ENCODE data around the gene C16orf74.
A peak's percentile ranks its signal among the peaks of the same experiment; 100 is the strongest.

C16orf74 gene

DNA sequence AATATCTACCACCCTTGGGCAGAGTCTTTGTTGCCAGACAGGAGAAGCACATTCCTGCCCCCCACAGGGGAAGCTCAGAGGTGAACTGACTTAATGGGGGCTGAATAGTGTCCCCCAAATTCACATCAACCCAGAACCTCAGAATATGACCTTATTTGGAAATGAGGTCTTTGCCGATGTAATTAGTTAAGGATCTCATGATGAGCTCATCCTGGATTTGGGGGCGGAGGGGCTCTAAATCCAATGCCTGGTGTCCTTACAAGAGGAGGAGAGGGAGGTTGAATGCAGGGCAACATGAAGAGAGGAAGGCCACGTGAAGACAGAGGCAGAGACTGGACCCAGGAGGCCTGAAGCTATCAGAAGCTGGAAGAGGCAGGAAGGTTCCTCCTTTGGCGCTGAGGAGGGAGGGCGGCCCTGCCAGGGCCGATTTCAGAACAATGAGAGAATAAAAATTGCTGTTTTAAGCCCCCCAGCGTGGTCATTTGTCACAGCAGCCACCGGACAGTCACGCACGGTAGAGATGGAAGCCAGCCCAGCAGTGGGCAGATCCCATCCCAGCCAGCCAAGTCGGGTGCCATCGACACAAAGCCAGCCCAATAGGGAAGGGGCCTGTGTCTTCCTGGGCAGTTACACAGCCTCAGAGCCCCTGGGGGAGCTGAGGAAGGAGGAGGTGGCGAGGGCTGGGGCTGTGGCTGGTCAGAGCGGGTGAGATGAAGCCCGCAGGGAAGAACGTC is 21.3 kb downstream of the C16orf74 start:
- peaks cover 23% of the 10 kb centered on the region for H3K4me1 ChIP-seq (ENCODE audit: control insufficient read depth, insufficient read depth, low read length)
- no peak overlapping the region; the same call in 1 of the 2 replicates for H3K27ac ChIP-seq (ENCODE audit: low read depth, low read length)
- no peaks in the 10 kb centered on the region for H3K27me3 ChIP-seq (ENCODE audit: control insufficient read depth, insufficient read depth, low read length)
- H3K9ac ChIP-seq (ENCODE audit: low read length): peak overlapping the region; percentile 43
- H3K4me3 ChIP-seq (ENCODE audit: low read depth, low read length): no peak overlapping the region
- H3K9me3 ChIP-seq (ENCODE audit: control insufficient read depth, insufficient read depth, low read depth, low read length): no peaks in the 10 kb centered on the region
- H3K36me3 ChIP-seq (ENCODE audit: control insufficient read depth, insufficient read depth, low read length): 0 out of 2 replicates have a peak, but pooled peaks cover 5% of the 10 kb centered on the region

GRCh38 chr16:85728879-85729278 is 22.0 kb downstream of the C16orf74 start:
- Histone ChIP-seq H3K9me3 (ENCODE audit: control insufficient read depth, insufficient read depth, low read depth, low read length) (no peaks in the 10 kb centered on the region), H3K9ac (ENCODE audit: low read length) (peak overlapping the region; percentile 34), H3K27me3 (ENCODE audit: control insufficient read depth, insufficient read depth, low read length) (no peaks in the 10 kb centered on the region), H3K4me1 (ENCODE audit: control insufficient read depth, insufficient read depth, low read length) (peaks cover 16% of the 10 kb centered on the region), H3K4me3 (ENCODE audit: low read depth, low read length) (no peak overlapping the region), H3K36me3 (ENCODE audit: control insufficient read depth, insufficient read depth, low read length) (0 out of 2 replicates have a peak, but pooled peaks cover 5% of the 10 kb centered on the region), H3K27ac (ENCODE audit: low read depth, low read length) (no peak overlapping the region; the same call in 1 of the 2 replicates)

GRCh38 chr16:85724936-85725335 is 26.0 kb downstream of the C16orf74 start:
- H3K4me1 ChIP-seq (ENCODE audit: control insufficient read depth, insufficient read depth, low read length): peaks cover 18% of the 10 kb centered on the region
- no peaks in the 10 kb centered on the region for H3K9me3 ChIP-seq (ENCODE audit: control insufficient read depth, insufficient read depth, low read depth, low read length)
- no peak overlapping the region for H3K4me3 ChIP-seq (ENCODE audit: low read depth, low read length)
- H3K9ac ChIP-seq (ENCODE audit: low read length): no peak overlapping the region
- H3K36me3 ChIP-seq (ENCODE audit: control insufficient read depth, insufficient read depth, low read length): 0 out of 2 replicates have a peak, but pooled peaks cover 5% of the 10 kb centered on the region
- H3K27me3 ChIP-seq (ENCODE audit: control insufficient read depth, insufficient read depth, low read length): no peaks in the 10 kb centered on the region
- no peak overlapping the region for H3K27ac ChIP-seq (ENCODE audit: low read depth, low read length)

DNA sequence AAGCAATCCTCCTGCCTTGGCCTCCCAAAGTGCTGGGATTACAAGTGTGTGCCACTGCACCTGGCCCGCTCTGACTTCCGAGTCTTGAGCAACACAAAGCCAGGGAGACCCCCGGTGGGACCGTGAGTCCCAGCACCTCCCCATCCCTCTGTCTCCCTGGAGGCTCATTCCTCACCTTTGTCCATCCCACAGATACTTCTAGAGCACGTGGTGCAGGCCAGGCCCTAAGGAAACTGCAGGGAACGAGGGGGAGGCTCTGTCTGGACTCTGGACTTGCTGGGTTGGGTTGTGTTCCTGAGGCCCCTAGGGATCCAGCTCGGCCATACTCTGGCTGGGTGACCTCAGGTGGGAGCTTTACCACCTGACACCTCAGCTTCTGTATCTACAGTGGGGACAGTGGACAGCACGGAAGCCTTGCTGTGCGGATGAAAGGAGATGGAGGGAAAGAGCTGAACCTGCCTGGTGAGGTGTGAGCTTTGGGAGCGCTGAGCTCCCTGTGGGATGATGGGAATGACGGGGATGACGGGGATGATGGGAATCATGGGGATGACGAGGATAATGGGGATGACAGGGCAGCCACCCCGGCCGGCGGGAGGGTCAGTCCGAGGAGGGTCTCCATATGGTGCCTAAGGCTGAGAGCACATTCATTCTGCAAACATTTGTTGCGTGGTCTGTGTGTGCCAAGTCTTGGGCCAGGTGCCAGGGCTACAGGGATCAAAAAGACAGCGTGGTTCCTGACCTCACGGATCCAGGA is 26.6 kb downstream of the C16orf74 start:
- H3K9ac ChIP-seq (ENCODE audit: low read length): no peak overlapping the region
- H3K9me3 ChIP-seq (ENCODE audit: control insufficient read depth, insufficient read depth, low read depth, low read length): no peaks in the 10 kb centered on the region
- H3K4me1 ChIP-seq (ENCODE audit: control insufficient read depth, insufficient read depth, low read length): peaks cover 11% of the 10 kb centered on the region
- no peak overlapping the region for H3K4me3 ChIP-seq (ENCODE audit: low read depth, low read length)
- H3K36me3 ChIP-seq (ENCODE audit: control insufficient read depth, insufficient read depth, low read length): 0 out of 2 replicates have a peak, but pooled peaks cover 5% of the 10 kb centered on the region
- H3K27ac ChIP-seq (ENCODE audit: low read depth, low read length): no peak overlapping the region
- H3K27me3 ChIP-seq (ENCODE audit: control insufficient read depth, insufficient read depth, low read length): no peaks in the 10 kb centered on the region

GRCh38 chr16:85722128-85722893 is 28.6 kb downstream of the C16orf74 start:
- no peaks in the 10 kb centered on the region for H3K9me3 ChIP-seq (ENCODE audit: control insufficient read depth, insufficient read depth, low read depth, low read length)
- H3K36me3 ChIP-seq (ENCODE audit: control insufficient read depth, insufficient read depth, low read length): 0 out of 2 replicates have a peak, but pooled peaks cover 5% of the 10 kb centered on the region
- H3K27me3 ChIP-seq (ENCODE audit: control insufficient read depth, insufficient read depth, low read length): no peaks in the 10 kb centered on the region
- no peak overlapping the region for H3K9ac ChIP-seq (ENCODE audit: low read length)
- 0 out of 2 replicates have a peak overlapping the region, but pooled peaks have one; percentile 1 for H3K27ac ChIP-seq (ENCODE audit: low read depth, low read length)
- peaks cover 11% of the 10 kb centered on the region; the same call in 1 of the 2 replicates for H3K4me1 ChIP-seq (ENCODE audit: control insufficient read depth, insufficient read depth, low read length)
- no peak overlapping the region for H3K4me3 ChIP-seq (ENCODE audit: low read depth, low read length)

DNA sequence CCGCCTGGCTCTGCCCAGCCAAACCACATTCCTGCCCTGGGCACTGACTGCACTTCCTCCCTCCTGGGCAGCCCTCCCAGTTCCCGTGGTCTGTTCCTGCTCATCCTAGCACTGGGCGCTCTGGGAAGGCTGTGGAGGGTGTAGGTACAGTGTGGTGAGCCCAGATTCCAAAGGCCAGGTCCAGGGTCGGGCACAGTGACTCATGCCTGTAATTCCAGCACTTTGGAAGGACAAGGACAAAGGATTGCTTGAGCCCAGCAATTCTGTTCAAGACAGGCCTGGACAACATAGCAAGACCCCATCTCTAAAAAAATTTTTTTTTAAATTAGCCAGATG is 30.6 kb downstream of the C16orf74 start:
- Histone ChIP-seq H3K4me1 (ENCODE audit: control insufficient read depth, insufficient read depth, low read length) (peaks cover 28% of the 10 kb centered on the region), H3K36me3 (ENCODE audit: control insufficient read depth, insufficient read depth, low read length) (no peaks in the 10 kb centered on the region), H3K27ac (ENCODE audit: low read depth, low read length) (no peak overlapping the region), H3K27me3 (ENCODE audit: control insufficient read depth, insufficient read depth, low read length) (peaks cover 14% of the 10 kb centered on the region; the same call in 1 of the 2 replicates), H3K4me3 (ENCODE audit: low read depth, low read length) (no peak overlapping the region), H3K9me3 (ENCODE audit: control insufficient read depth, insufficient read depth, low read depth, low read length) (no peaks in the 10 kb centered on the region), H3K9ac (ENCODE audit: low read length) (no peak overlapping the region)

DNA sequence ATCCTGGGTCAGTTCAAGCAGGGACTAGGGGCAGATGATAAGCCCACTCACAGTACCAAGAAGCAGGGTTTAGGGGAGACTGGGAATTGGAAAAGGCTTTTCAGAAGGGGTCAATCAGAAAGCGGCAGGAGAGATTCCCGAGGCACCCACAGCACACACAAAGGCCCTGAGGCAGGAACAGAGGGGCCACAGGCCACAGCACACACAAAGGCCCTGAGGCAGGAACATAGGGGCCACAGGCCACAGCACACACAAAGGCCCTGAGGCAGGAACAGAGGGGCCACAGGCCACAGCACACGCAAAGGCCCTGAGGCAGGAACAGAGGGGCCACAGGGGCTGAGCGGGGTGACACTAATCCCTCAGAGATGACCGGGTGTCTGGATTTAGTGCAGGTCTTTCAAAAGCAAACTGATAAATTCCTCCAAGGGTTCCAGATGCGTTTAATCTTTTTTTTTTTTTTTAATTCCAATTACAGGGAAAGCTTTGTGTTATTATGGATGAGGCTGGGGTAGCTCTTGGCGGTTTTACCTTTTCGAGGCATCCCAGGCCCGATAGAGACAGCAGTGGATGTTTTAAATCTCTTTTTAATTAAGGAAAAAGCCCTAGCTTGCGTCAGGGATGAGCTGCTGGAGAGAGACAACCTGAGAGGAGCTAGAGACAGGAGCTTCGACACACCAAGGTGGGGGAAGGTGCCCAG is 31.1 kb downstream of the C16orf74 start:
- Histone ChIP-seq H3K27ac (ENCODE audit: low read depth, low read length) (no peak overlapping the region), H3K27me3 (ENCODE audit: control insufficient read depth, insufficient read depth, low read length) (peaks cover 16% of the 10 kb centered on the region; the same call in 1 of the 2 replicates), H3K9me3 (ENCODE audit: control insufficient read depth, insufficient read depth, low read depth, low read length) (no peaks in the 10 kb centered on the region), H3K9ac (ENCODE audit: low read length) (no peak overlapping the region), H3K4me1 (ENCODE audit: control insufficient read depth, insufficient read depth, low read length) (peaks cover 31% of the 10 kb centered on the region), H3K4me3 (ENCODE audit: low read depth, low read length) (no peak overlapping the region), H3K36me3 (ENCODE audit: control insufficient read depth, insufficient read depth, low read length) (no peaks in the 10 kb centered on the region)

- Histone ChIP-seq H3K27me3 (ENCODE audit: control insufficient read depth, insufficient read depth, low read length) (peaks cover 16% of the 10 kb centered on the region; the same call in 1 of the 2 replicates), H3K36me3 (ENCODE audit: control insufficient read depth, insufficient read depth, low read length) (no peaks in the 10 kb centered on the region), H3K9me3 (ENCODE audit: control insufficient read depth, insufficient read depth, low read depth, low read length) (no peaks in the 10 kb centered on the region), H3K4me3 (ENCODE audit: low read depth, low read length) (no peak overlapping the region), H3K9ac (ENCODE audit: low read length) (no peak overlapping the region), H3K27ac (ENCODE audit: low read depth, low read length) (no peak overlapping the region), H3K4me1 (ENCODE audit: control insufficient read depth, insufficient read depth, low read length) (peaks cover 31% of the 10 kb centered on the region)
These were observed 32.2 kb downstream of the C16orf74 start for GRCh38 chr16:85718682-85719081.

DNA sequence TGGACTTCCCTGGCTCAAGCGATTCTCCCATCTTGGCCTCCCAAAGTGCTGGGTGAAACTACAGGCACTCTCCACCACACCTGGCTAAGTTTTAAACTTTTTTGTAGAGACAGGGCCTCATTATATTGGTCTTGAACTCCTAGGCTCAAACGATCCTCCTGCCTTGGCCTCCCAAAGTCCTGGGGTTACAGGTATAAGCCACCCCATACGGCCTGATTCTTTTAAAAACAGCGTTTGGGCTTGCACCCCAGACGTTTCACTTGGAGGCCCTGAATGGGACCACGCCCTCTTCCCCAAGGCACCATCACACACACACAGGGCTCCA is 32.8 kb downstream of the C16orf74 start:
- Histone ChIP-seq H3K36me3 (ENCODE audit: control insufficient read depth, insufficient read depth, low read length) (no peaks in the 10 kb centered on the region), H3K27me3 (ENCODE audit: control insufficient read depth, insufficient read depth, low read length) (peaks cover 16% of the 10 kb centered on the region; the same call in 1 of the 2 replicates), H3K9me3 (ENCODE audit: control insufficient read depth, insufficient read depth, low read depth, low read length) (no peaks in the 10 kb centered on the region), H3K9ac (ENCODE audit: low read length) (no peak overlapping the region), H3K4me1 (ENCODE audit: control insufficient read depth, insufficient read depth, low read length) (peaks cover 31% of the 10 kb centered on the region), H3K27ac (ENCODE audit: low read depth, low read length) (no peak overlapping the region), H3K4me3 (ENCODE audit: low read depth, low read length) (no peak overlapping the region)

DNA sequence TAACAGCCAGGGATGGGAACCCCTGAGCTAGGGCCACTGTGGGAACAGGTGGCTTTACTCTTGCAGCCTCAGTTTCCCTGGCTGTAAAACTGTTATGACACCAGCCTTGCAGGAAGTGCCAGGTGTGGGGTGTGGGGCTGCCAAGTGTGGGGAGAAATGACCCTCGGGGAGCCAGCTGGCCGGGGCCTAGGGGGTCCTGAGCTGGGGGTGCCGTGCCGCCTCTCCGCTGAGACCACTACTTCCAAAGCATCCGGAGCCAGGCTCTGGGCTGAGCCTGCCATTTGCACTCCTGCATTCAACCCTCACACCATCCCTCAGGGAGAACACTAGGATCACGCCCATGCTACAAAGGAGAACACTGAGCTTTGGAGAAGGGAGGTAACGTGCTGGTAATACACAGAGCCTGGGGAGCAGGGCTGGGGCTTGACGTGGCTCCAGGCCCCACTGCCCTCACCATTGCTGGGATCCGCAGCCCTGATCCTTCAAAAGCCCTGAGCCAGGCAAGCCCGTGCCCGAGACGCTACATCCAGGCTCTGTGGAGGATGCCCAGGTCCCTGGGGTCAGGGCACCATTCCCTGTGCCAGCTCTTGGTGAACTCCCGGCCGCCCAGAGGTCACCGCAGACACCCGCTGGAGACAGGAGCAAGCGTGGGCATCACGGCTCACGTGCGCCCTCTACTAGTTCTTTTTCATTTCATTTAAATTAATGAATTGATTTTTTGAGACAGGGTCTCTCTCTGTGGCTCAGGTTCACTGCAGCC is 33.3 kb downstream of the C16orf74 start:
- Histone ChIP-seq H3K36me3 (ENCODE audit: control insufficient read depth, insufficient read depth, low read length) (no peaks in the 10 kb centered on the region), H3K4me3 (ENCODE audit: low read depth, low read length) (no peak overlapping the region), H3K27ac (ENCODE audit: low read depth, low read length) (no peak overlapping the region), H3K9me3 (ENCODE audit: control insufficient read depth, insufficient read depth, low read depth, low read length) (no peaks in the 10 kb centered on the region), H3K9ac (ENCODE audit: low read length) (no peak overlapping the region), H3K27me3 (ENCODE audit: control insufficient read depth, insufficient read depth, low read length) (peaks cover 16% of the 10 kb centered on the region; the same call in 1 of the 2 replicates), H3K4me1 (ENCODE audit: control insufficient read depth, insufficient read depth, low read length) (peaks cover 29% of the 10 kb centered on the region)
